SH-SY5Y (cell line): ENCODE data around the gene PRDX4.

ENCODE experiments used
- GATA2 ChIP-seq: IDR thresholded peaks from 2 replicates; pipeline ENCODE4 v1.6.1; 2011; ENCODE audit warnings: mild to moderate bottlenecking, low read depth, low read length
- GATA3 ChIP-seq: IDR thresholded peaks from 2 replicates; pipeline ENCODE4 v1.6.1; 2011; ENCODE audit warnings: low read depth, mild to moderate bottlenecking, low read length, moderate library complexity

DNA sequence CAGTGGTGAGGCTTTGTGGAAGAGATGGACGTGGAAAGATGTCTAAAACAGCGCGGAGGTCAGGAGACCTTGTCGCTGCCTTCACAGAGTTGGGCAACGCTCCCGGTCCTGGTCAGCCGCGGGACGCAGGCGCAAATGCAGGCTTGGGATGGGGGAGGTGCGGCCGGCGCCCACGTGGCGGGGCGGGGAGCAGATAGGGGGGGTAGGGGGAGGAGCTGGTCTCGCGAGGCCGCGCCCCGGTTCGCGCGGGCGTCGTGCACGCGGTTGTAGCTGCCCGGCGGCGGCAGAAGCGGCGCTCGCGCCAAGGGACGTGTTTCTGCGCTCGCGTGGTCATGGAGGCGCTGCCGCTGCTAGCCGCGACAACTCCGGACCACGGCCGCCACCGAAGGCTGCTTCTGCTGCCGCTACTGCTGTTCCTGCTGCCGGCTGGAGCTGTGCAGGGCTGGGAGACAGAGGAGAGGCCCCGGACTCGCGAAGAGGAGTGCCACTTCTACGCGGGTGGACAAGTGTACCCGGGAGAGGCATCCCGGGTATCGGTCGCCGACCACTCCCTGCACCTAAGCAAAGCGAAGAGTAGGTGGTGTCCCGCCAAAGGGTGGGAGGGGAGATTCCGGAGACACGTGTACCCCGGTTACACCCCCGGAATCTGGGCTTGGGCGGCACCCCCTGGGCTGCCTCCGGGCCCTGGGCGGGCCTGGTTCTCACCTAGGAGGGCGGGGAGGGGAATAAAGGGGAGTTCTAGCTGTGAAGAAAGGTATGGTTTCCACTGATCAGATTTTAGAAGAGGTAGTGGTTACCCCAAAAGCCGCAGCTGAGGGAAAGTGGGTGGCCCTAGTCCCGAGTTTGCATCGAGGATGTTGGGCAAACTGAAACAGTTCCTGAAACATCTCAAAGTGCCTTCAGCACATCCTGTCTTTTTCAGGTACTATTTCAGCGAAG is at the start of gene PRDX4:
- no peak for TF ChIP-seq GATA2
- TF ChIP-seq GATA3, result no peak
